ENCODE data around the gene SCN10A.

Gene SCN10A

GRCh38 chr3:38816026-38816425, at the start of gene SCN10A:
Gene SCN10A (minus strand): TSS chr3:38816217. CDS start chr3:38794010, 22,207 bp downstream.
- DNase-seq (ENCODE audit: low spot score): no peak
- in situ Hi-C loops (cut with MboI; ENCODE audit: low pct_unique_long_range_greater_than_20kb, low sequenced_read_pairs, unreplicated experiment): no loop called here
- TF ChIP-seq CTCF (IDR thresholded peaks at IDR 0.05; ENCODE audit: extremely low read depth, insufficient read depth, missing control alignments): no peak

- in situ Hi-C loops (cut with MboI; ENCODE audit: low pct_unique_long_range_greater_than_20kb, low sequenced_read_pairs, unreplicated experiment): no loop called here
- DNase-seq (ENCODE audit: low spot score): no peak
Measured at GRCh38 chr3:38853011-38853410, 37.0 kb upstream of the SCN10A start.

GRCh38 chr3:38843898-38844297, 27.9 kb upstream of the SCN10A start:
- in situ Hi-C loops (cut with MboI; ENCODE audit: low pct_unique_long_range_greater_than_20kb, low sequenced_read_pairs, unreplicated experiment): no loop called here
- peak; percentile 32 for TF ChIP-seq CTCF (IDR thresholded peaks at IDR 0.05; ENCODE audit: extremely low read depth, insufficient read depth, missing control alignments)
- no peak for DNase-seq (ENCODE audit: low spot score)

More at GRCh38 chr3:38853011-38853410, 37.0 kb upstream of the SCN10A start:
- TF ChIP-seq CTCF (IDR thresholded peaks at IDR 0.05; ENCODE audit: extremely low read depth, insufficient read depth, missing control alignments): no peak

- DNase-seq (ENCODE audit: low spot score): no peak
- no peak for TF ChIP-seq CTCF (IDR thresholded peaks at IDR 0.05; ENCODE audit: extremely low read depth, insufficient read depth, missing control alignments)
- in situ Hi-C loops (cut with MboI; ENCODE audit: low pct_unique_long_range_greater_than_20kb, low sequenced_read_pairs, unreplicated experiment): no loop called here
Measured at GRCh38 chr3:38842266-38842965, 26.4 kb upstream of the SCN10A start.

GRCh38 chr3:38840987-38841386, 25.0 kb upstream of the SCN10A start:
- no peak for DNase-seq (ENCODE audit: low spot score)
- no peak for TF ChIP-seq CTCF (IDR thresholded peaks at IDR 0.05; ENCODE audit: extremely low read depth, insufficient read depth, missing control alignments)
- in situ Hi-C loops (cut with MboI; ENCODE audit: low pct_unique_long_range_greater_than_20kb, low sequenced_read_pairs, unreplicated experiment): no loop called here

- DNase-seq (ENCODE audit: low spot score): no peak
- TF ChIP-seq CTCF (IDR thresholded peaks at IDR 0.05; ENCODE audit: extremely low read depth, insufficient read depth, missing control alignments): no peak
- in situ Hi-C loops (cut with MboI; ENCODE audit: low pct_unique_long_range_greater_than_20kb, low sequenced_read_pairs, unreplicated experiment): no loop called here
Measured at GRCh38 chr3:38837358-38837757, 21.3 kb upstream of the SCN10A start.
